Stimulated activated CD4-positive, alpha-beta T cell treated with anti-CD3 and anti-CD28 coated beads, Interleukin-15, amount 100 ng/mL, for 48 hours (primary cell): ENCODE results near the gene EFCAB12.
"Not testable (repeated sequence)": the region's sequence is repeated elsewhere in the genome, so short reads cannot be mapped to it uniquely, and the experiment has no call there.

Source experiments
- DNase-seq, 2 donors: peaks; one replicate each; pipeline ENCODE4 v3.0.0-alpha.2; 2020; ENCODE audit warnings: low read depth in 2 of 2

EFCAB12 gene

GRCh38 chr3:129421236-129421883, 7.1 kb downstream of the EFCAB12 start:
- no peak for DNase-seq

- DNase-seq: no peak
Observed at GRCh38 chr3:129419476-129419875, 9.0 kb downstream of the EFCAB12 start.

- no peak for DNase-seq
Observed at GRCh38 chr3:129418041-129418973, 10.1 kb downstream of the EFCAB12 start.

GRCh38 chr3:129417326-129417725, 11.1 kb downstream of the EFCAB12 start:
- DNase-seq: no peak

GRCh38 chr3:129416415-129416814, 12.0 kb downstream of the EFCAB12 start:
- DNase-seq: no peak

GRCh38 chr3:129415830-129416229, 12.6 kb downstream of the EFCAB12 start:
- no peak for DNase-seq

- no peak for DNase-seq
Observed at GRCh38 chr3:129415378-129415777, 13.1 kb downstream of the EFCAB12 start.

- no peak for DNase-seq
Observed at GRCh38 chr3:129413687-129414506, 14.5 kb downstream of the EFCAB12 start.

- not testable (repeated sequence) for DNase-seq
Observed at GRCh38 chr3:129413238-129413637, 15.2 kb downstream of the EFCAB12 start.

- no peak for DNase-seq
Observed at GRCh38 chr3:129412542-129413198, 15.8 kb downstream of the EFCAB12 start.

GRCh38 chr3:129410971-129411370, 17.5 kb downstream of the EFCAB12 start:
- DNase-seq: no peak

- no peak for DNase-seq
Observed at GRCh38 chr3:129409541-129409940, 18.9 kb downstream of the EFCAB12 start.

GRCh38 chr3:129404610-129405009, 23.8 kb downstream of the EFCAB12 start:
- DNase-seq: no peak

- DNase-seq: no peak
Observed at GRCh38 chr3:129404130-129404529, 24.3 kb downstream of the EFCAB12 start.

GRCh38 chr3:129403450-129403849, 25.0 kb downstream of the EFCAB12 start:
- no peak for DNase-seq

- no peak for DNase-seq
Observed at GRCh38 chr3:129402616-129403015, 25.8 kb downstream of the EFCAB12 start.

- no peak for DNase-seq
Observed at GRCh38 chr3:129402210-129402609, 26.2 kb downstream of the EFCAB12 start.

GRCh38 chr3:129399895-129400357, 28.5 kb downstream of the EFCAB12 start:
- no peak for DNase-seq

- peak; percentile 49 to 64 for DNase-seq
Observed at GRCh38 chr3:129399145-129399894, 29.1 kb downstream of the EFCAB12 start.

GRCh38 chr3:129398803-129399144, 29.7 kb downstream of the EFCAB12 start:
- no peak for DNase-seq
